Measurements from ENCODE around the gene NOL7.

NOL7 gene

GRCh38 chr6:13663986-13664385 is 48.9 kb downstream of the NOL7 start:
- Histone ChIP-seq H3K9ac (ENCODE audit: low read length) (no peak overlapping the region), H3K36me3 (ENCODE audit: control insufficient read depth, insufficient read depth, low read length) (no peaks in the 10 kb centered on the region), H3K4me3 (ENCODE audit: low read length) (no peak overlapping the region), H3K4me1 (ENCODE audit: control insufficient read depth, insufficient read depth, low read length) (peaks cover 7% of the 10 kb centered on the region), H3K27me3 (ENCODE audit: control insufficient read depth, insufficient read depth, low read length) (no peaks in the 10 kb centered on the region), H3K27ac (ENCODE audit: low read depth, low read length) (no peak overlapping the region)

- Histone ChIP-seq H3K4me3 (ENCODE audit: low read length) (no peak overlapping the region), H3K36me3 (ENCODE audit: control insufficient read depth, insufficient read depth, low read length) (no peaks in the 10 kb centered on the region), H3K4me1 (ENCODE audit: control insufficient read depth, insufficient read depth, low read length) (peaks cover 7% of the 10 kb centered on the region), H3K9ac (ENCODE audit: low read length) (no peak overlapping the region), H3K27me3 (ENCODE audit: control insufficient read depth, insufficient read depth, low read length) (no peaks in the 10 kb centered on the region), H3K27ac (ENCODE audit: low read depth, low read length) (no peak overlapping the region)
Measured at GRCh38 chr6:13664703-13665352, 49.7 kb downstream of the NOL7 start.

- H3K4me1 ChIP-seq (ENCODE audit: control insufficient read depth, insufficient read depth, low read length) = peaks cover 7% of the 10 kb centered on the region
- H3K9ac ChIP-seq (ENCODE audit: low read length) = no peak overlapping the region
- no peak overlapping the region for H3K4me3 ChIP-seq (ENCODE audit: low read length)
- no peaks in the 10 kb centered on the region for H3K27me3 ChIP-seq (ENCODE audit: control insufficient read depth, insufficient read depth, low read length)
- no peaks in the 10 kb centered on the region for H3K36me3 ChIP-seq (ENCODE audit: control insufficient read depth, insufficient read depth, low read length)
- no peak overlapping the region for H3K27ac ChIP-seq (ENCODE audit: low read depth, low read length)
Measured at GRCh38 chr6:13666194-13667105, 51.3 kb downstream of the NOL7 start.

- Histone ChIP-seq H3K9ac (ENCODE audit: low read length) (no peak overlapping the region), H3K27me3 (ENCODE audit: control insufficient read depth, insufficient read depth, low read length) (no peaks in the 10 kb centered on the region), H3K4me3 (ENCODE audit: low read length) (no peak overlapping the region), H3K36me3 (ENCODE audit: control insufficient read depth, insufficient read depth, low read length) (no peaks in the 10 kb centered on the region), H3K4me1 (ENCODE audit: control insufficient read depth, insufficient read depth, low read length) (peaks cover 3% of the 10 kb centered on the region), H3K27ac (ENCODE audit: low read depth, low read length) (no peak overlapping the region)
Measured at GRCh38 chr6:13667655-13668054, 52.5 kb downstream of the NOL7 start.

GRCh38 chr6:13668291-13668928 is 53.3 kb downstream of the NOL7 start:
- H3K27me3 ChIP-seq (ENCODE audit: control insufficient read depth, insufficient read depth, low read length) = no peaks in the 10 kb centered on the region
- no peaks in the 10 kb centered on the region for H3K4me1 ChIP-seq (ENCODE audit: control insufficient read depth, insufficient read depth, low read length)
- no peak overlapping the region for H3K27ac ChIP-seq (ENCODE audit: low read depth, low read length)
- no peaks in the 10 kb centered on the region for H3K36me3 ChIP-seq (ENCODE audit: control insufficient read depth, insufficient read depth, low read length)
- H3K4me3 ChIP-seq (ENCODE audit: low read length) = no peak overlapping the region
- H3K9ac ChIP-seq (ENCODE audit: low read length) = no peak overlapping the region

- H3K4me1 ChIP-seq (ENCODE audit: control insufficient read depth, insufficient read depth, low read length) = no peaks in the 10 kb centered on the region
- H3K4me3 ChIP-seq (ENCODE audit: low read length) = no peak overlapping the region
- no peaks in the 10 kb centered on the region for H3K27me3 ChIP-seq (ENCODE audit: control insufficient read depth, insufficient read depth, low read length)
- no peaks in the 10 kb centered on the region for H3K36me3 ChIP-seq (ENCODE audit: control insufficient read depth, insufficient read depth, low read length)
- no peak overlapping the region for H3K27ac ChIP-seq (ENCODE audit: low read depth, low read length)
- no peak overlapping the region for H3K9ac ChIP-seq (ENCODE audit: low read length)
Measured at GRCh38 chr6:13669476-13669875, 54.3 kb downstream of the NOL7 start.

Measured in rectal smooth muscle tissue (tissue), 1 donor.